Measurements from ENCODE around the gene DNAH8.

DNAH8 gene

DNA sequence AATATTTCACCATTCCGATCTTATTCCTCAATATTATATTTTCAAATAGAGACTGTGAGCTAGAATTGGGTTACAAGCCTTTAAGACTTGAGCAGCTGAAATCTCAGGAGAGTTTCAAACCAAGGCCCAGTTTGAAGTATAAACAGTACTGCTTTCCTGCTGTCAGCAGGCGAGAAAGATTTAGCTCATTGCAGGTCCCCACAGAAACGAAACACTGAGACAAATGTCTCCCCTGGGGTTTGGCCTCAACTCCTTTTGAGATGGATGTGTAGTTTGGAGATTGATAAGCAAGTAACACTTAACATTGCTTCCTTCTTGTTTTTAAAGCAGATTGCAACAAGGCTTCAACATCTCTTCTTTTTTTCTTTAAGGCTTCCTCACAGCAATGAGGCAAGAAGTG, 311.1 kb downstream of the DNAH8 start:
- no peak for DNase-seq

DNA sequence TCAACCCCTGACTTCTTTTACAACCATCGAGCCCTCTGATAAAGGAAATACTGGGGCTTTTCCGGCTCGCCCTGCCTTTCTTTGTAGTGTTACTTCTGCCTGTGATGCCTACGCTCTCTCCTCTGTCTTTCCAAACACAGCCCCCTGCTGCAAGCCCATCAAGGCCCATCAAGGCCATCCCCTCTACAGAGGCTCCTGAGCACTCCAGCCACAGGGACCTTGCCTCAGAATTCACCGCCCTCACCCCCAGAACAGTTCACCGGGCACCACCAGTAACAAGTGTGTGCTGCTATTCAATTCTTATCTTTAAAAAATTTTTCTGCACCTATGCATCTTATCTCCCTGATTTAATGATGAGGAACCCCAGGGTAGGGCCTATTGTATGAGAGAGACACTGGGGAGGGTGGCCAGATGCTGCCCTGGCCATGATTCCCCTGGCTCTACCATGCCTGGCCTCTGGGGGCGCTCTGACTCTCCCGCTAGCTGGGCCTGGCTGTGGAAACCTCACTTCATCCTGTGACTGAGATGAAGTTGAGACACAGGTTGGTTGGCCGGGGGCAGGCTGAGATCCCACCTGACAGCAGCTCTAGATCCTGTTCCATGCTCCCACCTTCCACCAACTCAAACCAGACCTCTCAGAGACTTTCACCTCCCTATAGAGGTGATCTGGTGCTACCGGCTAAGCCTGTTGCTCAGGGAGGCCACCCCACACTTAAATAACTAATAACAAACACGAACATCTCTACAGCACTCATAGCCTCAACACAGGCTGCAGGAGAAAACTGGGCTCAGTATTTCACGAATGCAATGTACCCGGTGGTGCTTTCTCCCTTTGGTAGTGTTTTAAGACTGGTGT, 314.3 kb downstream of the DNAH8 start:
- DNase-seq, result peak; percentile 5

DNA sequence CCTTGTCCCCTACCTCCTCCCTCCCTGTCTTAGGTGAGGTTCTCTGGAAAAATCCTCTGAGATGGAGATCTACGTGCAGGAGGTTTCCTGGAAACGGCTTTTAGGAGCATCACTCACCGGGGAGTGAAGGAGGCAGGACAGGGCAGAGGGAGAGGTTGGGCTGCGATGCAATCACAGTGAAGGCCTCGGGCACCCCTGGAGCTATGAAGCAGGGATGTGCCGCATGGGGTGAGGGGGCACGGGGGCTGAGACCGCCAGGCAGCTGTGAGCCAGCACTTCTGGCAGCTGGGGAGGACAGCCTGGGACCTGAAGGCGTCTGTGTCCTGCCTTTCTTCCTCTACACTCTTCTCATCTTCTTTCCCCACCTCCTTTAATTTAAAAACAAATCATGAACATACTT, 320.6 kb downstream of the DNAH8 start:
- DNase-seq, result no peak

DNA sequence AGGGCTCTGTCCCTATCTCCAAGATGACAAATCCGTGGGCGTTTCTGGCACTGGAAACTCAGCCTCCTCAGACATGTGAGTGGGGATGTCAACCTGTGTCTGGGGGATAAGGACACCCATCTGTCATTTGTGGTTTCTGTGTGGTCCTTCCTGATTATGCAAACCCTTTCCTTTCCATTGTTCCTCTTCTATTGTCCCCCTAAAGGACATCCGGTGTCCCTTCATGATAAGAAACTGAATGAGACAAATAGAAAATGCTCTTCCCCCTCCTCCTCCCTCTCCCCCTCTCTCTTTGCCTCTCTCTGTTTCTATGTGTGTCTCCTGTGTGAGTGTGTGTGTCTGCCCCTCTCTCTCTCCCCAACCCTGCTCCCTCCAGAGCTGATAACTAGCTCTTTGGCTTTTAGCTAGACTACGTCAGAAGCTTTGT, 322.0 kb downstream of the DNAH8 start:
- DNase-seq, result no peak

DNA sequence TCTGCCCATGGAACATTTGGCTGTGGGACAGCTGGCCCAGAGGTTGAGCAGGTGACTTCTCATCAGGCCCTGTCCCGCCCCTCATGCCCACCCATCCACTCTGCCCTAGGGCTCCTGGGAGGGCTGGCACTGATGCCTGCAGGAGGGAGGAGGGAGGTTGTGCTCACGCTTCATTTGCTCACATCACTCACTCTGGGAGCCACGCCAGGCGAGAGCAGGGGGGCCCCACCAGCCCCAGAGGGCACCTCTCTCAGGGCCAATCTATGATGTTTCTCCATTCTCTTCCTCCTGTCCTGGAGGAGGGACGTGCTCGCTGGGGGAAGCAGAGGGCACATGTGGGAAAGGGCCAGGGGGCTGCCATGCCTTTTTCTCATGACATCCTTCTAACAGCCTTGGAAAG, 322.6 kb downstream of the DNAH8 start:
- DNase-seq, result no peak

DNA sequence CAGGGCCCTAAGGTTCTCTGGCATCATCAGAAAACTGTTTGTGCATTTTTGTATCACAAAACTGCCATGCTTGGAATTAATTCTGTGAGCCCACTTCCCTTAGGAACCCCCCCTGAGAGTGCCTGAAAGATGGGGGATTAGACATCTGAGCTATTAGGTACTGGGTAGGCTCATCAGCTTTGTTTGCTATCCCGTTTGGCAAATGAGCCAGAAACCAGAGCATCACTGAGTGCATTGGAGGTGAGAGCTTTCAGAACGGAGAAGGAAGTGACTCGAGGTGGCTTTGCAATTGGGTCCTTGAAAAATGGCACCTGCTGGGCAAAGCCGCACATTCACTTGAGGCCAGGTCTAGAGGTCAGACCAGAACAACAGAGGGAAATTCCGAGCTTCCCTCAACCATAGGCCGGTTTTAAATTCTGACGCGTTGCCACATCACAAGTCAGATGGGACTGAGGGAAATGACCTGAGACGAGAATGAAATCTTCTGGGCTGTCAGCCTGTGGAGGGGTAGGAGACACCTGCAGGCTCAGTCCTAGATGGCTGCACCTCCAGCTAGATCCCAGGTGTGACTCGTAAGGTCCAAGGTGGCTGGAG, 325.1 kb downstream of the DNAH8 start:
- no peak for DNase-seq

DNA sequence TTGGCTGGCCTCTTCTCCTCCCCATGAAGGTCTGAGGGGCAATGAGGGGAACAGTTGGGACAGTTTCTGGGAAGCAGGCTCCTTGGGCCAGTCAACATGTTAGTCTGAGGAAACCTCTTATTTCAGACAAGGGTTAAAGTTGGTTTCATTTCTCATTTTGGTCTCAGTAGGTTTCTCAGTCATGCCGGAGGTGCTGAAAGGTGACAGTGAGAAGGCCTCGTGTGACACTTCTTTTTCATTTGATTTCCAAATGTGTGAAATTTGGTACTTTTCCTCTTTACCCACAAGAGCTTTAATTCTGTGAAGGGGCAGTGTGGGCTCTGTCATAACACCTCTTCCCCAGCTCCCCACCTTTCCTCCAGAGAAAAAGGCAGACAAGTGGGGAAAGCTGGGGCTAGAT, 326.0 kb downstream of the DNAH8 start:
- DNase-seq, result no peak

DNA sequence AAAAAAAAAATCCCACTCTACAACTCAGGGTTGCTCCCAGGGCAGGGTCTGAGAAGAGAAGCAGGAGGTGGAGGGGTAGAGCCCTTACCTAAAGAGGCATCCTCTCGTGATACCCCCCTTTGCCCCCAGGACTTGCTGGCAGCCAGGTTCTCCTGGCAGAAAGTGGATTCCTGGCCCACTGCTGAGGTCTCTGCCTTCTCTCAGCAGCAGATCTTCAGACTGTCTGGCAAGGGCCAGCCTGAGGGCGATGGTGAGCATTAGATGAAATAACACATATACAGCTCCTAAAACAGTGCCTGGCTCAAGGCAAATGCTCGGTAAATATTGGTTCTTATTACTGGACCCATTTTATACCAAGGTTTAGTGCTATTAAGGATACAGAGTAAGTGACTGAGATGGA, 328.7 kb downstream of the DNAH8 start:
- no peak for DNase-seq

DNA sequence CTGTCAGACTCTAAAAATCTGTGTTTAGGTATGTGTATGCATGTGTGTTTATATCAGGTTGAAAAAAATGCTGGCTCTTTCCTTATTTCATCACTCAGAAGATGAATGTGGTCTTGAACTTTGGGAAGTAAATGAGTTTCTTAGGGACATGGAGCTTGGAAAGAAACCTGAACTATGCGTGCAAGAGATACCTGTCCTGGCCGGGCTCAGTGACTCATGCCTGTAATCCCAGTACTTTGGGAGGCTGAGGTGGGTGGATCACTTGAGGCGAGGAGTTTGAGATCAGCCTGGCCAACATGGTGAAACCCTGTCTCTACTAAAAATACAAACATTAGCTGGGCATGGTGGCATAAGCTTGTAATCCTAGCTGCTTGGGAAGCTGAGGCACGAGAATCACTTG, 329.1 kb downstream of the DNAH8 start:
- no peak for DNase-seq

DNA sequence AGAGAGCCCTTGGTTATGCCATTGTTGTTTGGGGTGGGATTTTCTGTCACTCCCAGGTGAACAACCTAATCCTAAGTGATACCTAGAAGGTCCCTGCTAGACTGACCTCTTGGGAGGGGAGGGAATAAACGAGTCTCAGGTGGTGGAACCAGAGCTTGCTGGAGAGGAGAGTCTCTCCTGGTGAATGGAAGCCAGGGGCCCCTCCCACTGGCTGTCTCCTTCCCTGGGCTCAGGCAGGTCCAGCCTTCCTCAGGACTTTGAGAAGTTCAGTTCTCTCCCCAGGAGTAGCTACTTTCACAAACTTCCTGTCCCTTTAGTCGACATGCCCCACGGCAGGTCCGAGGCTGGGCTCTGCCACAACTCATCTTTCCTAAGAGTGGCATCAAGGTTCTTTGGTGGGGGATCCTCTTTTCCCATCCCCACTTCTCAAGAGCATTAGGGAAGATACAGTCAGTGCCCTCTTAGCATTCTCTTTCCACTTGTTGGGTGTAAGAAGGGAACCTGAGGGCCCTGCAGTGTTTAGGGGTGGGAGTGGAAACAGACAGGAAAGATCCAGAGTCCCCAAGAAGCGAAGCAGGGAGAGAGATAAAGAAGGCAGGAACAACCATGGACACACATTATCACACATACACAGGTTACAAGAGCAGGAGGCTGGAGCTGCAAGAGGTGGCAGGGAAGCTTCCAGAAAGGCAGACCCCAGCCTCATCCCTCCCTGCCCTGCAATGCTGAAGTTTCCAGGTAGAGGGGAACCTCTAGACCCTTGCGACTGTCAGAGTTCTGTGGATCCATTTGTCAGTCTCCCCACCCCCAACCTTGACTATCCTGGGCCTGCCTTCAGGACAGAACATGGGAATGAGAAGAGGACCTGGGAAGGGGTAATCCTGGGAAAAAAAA, 332.6 kb downstream of the DNAH8 start:
- DNase-seq, result no peak

DNA sequence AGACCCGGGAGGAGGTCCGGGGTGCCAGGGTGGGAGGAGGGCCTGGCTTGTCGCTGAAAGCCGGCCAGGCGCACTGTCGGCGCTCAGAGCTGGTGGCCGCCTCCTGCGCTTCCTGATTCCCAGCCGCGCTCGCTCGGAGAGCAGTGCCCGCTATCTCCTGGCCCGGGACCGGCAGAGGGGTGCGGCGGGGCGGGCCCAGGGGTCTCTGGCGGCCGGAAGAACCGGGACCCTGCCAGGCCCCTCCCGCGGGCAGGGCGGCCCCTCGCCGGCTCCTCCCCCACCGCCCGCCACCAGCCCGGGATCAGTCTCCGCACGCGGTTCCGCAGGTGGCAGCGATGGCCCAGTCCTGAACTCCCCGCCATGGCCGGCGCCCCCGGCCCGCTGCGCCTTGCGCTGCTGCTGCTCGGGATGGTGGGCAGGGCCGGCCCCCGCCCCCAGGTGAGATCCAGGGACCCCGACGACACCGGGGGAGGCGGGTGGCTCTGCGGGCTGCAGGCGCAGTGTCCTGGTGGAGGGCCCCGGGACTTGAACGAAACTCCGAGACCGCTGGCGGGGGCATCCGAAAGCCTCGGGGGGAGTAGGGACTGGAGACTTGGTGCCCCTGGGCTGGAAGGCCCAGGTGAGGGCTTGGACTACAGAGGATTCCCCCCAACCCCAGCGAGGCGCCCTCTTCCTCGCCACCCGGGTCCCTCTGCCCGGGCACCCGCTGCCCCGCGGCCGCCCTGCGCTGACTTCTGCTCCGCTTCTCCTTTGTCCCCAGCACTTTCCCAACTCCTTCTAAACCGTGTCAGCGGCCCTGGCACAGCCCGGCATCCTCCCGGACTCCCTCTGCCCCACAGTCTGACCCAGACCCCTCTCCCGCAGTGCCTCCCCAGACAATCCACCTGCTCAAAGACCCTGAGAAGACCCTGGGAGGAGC, 333.6 kb downstream of the DNAH8 start, which contains the start of gene GLP1R:
Gene GLP1R, plus strand, starts transcription at position 301 of the 919 bp plus-strand sequence. Its CDS starts 60 bp downstream, at position 361.
- no peak for DNase-seq

DNA sequence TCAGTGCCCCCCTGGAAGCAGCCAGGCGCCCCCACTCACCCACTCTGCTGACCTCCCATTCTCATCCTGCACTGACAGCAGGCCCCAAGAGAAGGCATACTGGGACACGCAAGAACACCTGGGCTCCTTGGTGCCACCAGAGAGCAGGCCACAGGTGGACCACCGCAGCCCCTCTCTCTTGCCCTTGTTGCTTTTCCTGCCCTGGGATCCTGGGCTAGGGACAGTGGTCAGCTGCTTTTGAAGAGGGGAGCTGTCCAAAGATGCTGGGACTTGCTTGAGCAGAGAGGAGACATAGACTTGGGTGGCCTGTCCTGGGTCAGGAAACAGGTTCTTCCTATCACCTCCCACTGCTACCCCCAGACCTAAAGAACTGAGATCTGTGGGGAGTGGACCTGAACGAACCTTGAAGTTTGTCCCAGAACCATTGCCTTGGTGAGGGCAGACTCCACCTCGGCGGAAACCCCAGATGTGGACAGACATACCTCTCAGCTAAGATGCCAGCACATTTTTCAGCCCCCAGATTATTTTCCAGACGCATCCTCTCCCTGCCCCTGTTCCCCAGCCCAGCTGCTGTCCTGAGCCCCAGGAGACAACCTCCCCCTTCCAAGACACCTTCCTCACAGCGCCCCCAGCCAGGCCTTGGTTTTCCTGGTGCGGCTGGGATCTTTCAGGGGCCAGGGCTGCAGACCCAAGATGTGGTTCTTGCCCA, 334.6 kb downstream of the DNAH8 start:
- no peak for DNase-seq

DNA sequence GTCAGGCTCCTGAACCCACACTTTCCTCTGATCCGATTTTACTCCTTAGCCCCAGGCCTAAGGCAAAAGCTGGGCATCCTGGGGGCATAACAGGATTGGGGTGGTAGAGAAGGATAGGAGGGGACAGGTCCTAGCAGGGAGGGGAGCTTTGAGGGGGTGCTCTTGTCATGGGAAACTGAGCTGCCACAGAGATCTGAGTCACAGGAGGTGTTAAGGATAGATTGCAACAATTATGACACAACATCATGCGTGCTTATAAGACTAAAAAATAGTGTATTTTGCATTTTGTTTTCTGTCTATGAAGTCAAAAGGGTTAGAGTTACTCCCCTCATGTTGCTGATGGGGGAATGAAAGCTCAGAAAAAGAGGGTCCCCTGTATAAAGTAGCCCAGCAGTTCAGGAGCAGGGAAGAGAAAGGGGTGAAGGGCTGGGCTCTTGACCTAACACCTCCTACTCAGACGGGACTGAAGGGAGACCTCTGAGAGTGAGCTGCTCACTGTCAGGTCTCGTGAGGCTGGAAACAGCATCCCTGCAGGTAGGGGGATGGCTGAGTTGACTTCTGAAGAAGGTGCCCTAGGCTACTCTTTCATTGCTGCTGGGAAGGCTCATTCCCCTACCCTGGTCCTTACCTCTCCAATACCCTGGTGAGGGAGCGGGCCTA, 335.5 kb downstream of the DNAH8 start:
- DNase-seq, result no peak

DNA sequence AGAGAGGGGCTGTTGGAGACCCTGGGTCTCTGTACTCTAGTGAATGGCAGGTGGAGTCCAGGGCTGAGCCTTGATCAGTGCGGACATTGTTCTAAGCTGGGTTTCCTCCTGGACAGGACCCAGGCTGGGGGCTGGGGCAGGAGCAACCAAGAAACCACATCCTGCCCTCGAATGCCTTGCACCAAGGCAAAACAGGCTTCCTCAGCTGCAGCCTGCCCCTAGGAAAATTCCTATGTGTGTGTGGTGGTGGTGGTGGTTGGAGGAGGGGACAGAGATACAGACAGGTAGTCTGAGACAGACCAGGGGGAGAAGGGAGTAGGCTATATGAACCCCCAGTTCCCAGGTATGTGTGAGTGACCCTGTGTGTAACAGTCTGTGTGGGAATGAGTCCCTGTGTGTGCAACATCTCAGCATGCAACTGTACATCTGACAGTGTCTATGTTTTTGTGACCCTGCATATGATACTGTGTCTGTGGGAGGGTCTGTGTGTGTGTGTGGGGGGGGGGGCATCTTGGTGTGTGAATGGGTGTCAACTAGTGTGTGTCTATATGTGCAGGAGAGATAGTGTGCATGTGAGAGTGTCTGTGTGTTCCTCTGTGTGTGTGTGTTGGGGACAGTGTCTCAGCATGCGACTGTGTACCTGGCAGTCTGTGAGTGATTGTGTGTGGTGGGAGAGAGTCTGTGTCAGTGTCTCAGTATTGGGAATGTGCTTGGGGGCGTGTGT, 336.4 kb downstream of the DNAH8 start:
- DNase-seq, result no peak

DNA sequence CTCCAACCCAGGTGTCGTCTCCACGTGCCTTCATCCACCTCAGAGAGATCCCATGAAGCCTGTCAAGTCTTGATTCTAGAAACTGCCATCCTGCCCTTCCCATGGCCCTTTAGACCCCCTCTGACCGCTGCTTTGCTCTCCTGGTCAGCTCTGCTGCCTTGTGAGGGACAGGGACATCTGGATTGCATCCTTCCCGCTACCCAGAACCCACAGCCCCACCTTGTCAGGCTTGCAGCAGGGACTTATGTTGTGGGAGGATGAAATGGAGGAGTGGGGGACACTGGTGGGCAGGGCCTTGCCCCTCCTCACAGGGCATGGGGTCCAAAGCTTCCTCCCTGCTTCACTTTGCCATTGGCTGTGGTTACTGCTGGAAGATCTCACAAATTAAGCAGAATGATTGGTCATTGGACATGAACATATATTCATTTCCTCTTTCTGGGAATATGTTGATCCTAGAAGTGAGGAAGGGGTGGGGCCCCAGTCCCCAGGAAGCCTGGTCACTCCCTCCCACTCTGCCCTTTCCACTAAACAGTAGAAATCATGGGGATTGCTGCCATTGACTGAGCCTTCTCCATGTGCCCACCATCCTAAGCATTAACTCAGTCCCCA, 338.0 kb downstream of the DNAH8 start:
- no peak for DNase-seq

DNA sequence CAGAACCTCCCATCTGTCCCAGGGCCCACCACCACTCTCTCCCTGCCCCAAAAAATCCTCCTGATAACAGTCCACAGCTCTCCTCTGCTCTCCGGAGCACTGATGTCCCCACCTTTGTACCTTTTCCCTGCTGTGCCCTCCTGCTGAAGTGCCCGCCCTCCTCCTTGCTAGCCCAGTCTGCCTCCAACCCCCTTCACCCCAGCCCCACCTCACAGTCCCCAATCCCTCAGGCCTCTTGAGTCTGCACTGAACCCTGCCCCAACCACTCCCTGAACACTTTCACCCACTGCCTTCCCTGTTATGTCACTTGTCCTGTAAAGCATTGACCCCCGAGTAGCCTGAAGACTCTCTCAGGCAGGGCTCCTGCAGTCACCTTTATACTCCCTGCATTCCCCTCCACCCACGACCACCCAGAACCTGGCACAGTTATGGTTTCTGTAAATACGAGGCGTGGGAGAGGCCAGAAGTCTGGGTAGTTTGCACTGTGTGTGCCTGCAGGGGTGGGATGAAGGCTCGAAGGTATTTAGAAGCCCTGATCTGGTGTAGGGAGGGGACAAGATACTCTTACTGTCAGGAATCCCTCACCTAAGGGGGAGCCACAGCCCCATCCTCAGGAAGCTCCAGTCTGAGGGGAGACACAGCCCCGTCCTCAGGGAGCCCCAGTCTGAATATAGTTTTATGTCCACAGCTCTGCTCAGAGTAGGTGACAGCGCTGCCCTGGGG, 338.9 kb downstream of the DNAH8 start:
- no peak for DNase-seq

DNA sequence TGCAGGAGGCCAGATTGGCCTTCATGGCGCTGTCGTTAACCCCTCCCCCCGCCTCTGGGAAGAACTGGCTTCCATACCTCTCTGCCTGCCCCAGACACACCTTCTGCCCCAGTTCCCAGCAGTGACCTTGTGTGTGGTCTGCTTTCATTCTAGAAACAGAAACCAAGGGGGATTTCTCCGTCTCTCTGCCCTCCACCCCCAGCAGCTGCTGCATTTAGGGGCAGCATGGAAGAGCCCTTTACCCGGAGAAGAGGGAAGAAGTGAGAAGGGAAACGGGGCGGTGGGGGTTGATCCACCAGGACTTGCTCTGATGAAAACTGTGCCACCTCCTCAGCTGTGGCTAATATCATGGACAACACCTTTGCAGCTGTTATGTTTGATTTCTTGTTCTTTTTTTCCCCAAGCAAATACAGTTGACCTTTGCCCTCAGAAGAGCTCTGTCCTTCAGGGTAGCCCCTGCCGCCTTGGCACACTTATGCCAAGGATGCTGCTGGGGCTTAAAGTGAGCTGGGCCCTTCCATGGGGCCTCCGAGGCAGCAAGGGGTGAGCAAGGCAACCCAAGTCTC, 339.5 kb downstream of the DNAH8 start:
- no peak for DNase-seq

DNA sequence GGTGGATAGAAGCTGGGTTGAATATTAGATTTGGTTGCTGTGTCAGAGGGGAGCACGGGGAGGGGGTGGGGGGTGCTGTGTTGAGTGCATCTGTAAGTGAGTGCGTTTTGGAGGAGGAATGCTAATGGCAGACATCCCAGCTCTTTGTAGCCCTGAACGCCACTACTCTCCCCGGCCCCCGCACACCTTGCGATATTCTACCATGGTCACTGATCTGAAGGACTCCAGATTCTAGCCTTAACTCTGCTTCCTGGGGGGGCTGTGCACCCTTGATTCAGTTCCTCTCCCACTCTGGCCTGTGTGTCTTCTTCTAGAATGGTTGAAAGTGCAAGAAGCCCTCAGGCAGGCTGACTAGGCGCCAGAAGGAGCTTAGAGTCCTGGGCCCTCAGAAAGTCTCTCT, 340.6 kb downstream of the DNAH8 start:
- DNase-seq, result no peak

DNA sequence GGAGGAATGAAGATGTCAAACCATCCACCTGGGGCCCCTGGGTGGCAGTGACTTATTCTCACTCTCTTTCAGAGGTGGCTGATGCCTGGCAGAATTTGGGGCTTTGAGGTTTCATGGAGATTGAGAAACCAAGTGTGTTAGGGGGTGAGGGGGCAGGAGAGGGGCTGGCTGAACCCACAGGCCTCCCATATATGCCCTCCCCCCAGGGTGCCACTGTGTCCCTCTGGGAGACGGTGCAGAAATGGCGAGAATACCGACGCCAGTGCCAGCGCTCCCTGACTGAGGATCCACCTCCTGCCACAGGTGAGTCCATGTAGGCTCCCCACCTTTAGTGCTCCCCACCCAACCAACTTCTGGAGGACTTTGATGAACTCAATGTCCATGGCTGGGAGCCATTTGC, 341.1 kb downstream of the DNAH8 start:
- DNase-seq, result no peak
